ENCODE results near the gene DAZL.

GRCh38 chr3:16587047-16587680 lies 18.1 kb downstream of the DAZL start:
- no peak for TF ChIP-seq PPARA (CRISPR knock-in tag; IDR thresholded peaks at IDR 0.05; ENCODE audit: borderline replicate concordance)
- TF ChIP-seq PATZ1 (CRISPR knock-in tag; IDR thresholded peaks at IDR 0.05; ENCODE audit: borderline replicate concordance): no peak
- TF ChIP-seq SNAI2 (CRISPR knock-in tag; IDR thresholded peaks at IDR 0.05): no peak
- TF ChIP-seq CSRNP3 (CRISPR knock-in tag; IDR thresholded peaks at IDR 0.05): no peak
- TF ChIP-seq GLIS3 (CRISPR knock-in tag; IDR thresholded peaks at IDR 0.05): no peak
- TF ChIP-seq CREB5 (CRISPR knock-in tag; IDR thresholded peaks at IDR 0.05; ENCODE audit: low read depth): no peak
- no peak for TF ChIP-seq POU6F1 (CRISPR knock-in tag; IDR thresholded peaks at IDR 0.05; ENCODE audit: borderline replicate concordance, low read depth)
- TF ChIP-seq TCF4 (CRISPR knock-in tag; IDR thresholded peaks at IDR 0.05; ENCODE audit: borderline replicate concordance): no peak
- no peak for TF ChIP-seq ARNTL (CRISPR knock-in tag; IDR thresholded peaks at IDR 0.05; ENCODE audit: borderline replicate concordance, low read depth)
- no peak for TF ChIP-seq ISL1 (CRISPR knock-in tag; IDR thresholded peaks at IDR 0.05)
- TF ChIP-seq TOX (CRISPR knock-in tag; IDR thresholded peaks at IDR 0.05; ENCODE audit: borderline replicate concordance): no peak
